Measurements from ENCODE around the gene POLD1. TPM values are rescaled to one million over a fixed set of nuclear protein-coding genes. Genes with fewer than 3 reads are reported as not detected.

Gene POLD1
- total and polyA plus RNA-seq, 2 experiments from 2014 or later: 18.2 to 32.6 TPM

GRCh38 chr19:50428772-50429463, 44.8 kb downstream of the POLD1 start:
- no peaks in the 10 kb centered on the region for H3K9me3 ChIP-seq (ENCODE audit: low read depth)
- H4K20me1 ChIP-seq (ENCODE audit: insufficient read depth, poor library complexity, severe bottlenecking): no peaks in the 10 kb centered on the region
- H3K4me2 ChIP-seq: no peak overlapping the region
- H3K27me3 ChIP-seq: peaks cover 7% of the 10 kb centered on the region
- no peak overlapping the region for H3K27ac ChIP-seq
- H3K79me2 ChIP-seq: no peaks in the 10 kb centered on the region
- WGBS (ENCODE audit: low lambda C conversion rate, missing lambda C conversion rate): 92% methylated on average over 7 of the region's 7 CpGs
- H3K4me3 ChIP-seq: no peak overlapping the region
- peaks cover 4% of the 10 kb centered on the region for H3K4me1 ChIP-seq (ENCODE audit: insufficient read depth)
- H3K9me2 ChIP-seq (replicated peaks; ENCODE audit: insufficient read depth): no peaks in the 10 kb centered on the region
- TF ChIP-seq CTCF (IDR thresholded peaks at IDR 0.05; ENCODE audit: poor library complexity): no peak
- no peak for DNase-seq (ENCODE audit: low spot score)
- H3K36me3 ChIP-seq (replicated peaks; ENCODE audit: insufficient read depth, low read depth): no peaks in the 10 kb centered on the region
- no peak overlapping the region for H2AFZ ChIP-seq

DNA sequence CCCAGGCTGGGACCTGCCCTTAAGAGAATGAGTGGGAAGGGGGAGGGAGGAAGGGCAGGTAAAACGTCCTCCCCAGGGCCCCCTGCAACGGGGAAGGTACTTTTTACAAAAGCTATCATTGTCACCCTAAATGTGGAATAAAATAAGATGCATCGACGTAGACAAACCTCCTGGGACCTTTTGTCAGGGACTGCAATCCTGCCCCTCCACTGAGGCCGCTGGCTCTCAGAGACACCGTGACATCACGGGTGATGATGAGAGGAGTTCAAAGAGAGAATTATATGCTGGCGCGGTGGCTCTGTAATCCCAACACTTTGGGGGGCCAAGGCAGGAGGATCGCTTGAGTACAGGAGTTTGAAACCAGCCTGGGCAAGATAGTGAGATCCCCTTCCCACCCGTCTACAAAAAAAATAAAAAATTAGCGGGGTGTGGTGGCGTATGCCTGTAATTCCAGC, 46.8 kb downstream of the POLD1 start:
- Histone ChIP-seq H3K9me3 (ENCODE audit: low read depth) (no peaks in the 10 kb centered on the region), H3K36me3 (replicated peaks; ENCODE audit: insufficient read depth, low read depth) (no peaks in the 10 kb centered on the region), H3K79me2 (no peaks in the 10 kb centered on the region), H4K20me1 (ENCODE audit: insufficient read depth, poor library complexity, severe bottlenecking) (no peaks in the 10 kb centered on the region), H3K27ac (no peak overlapping the region), H3K4me3 (no peak overlapping the region), H3K4me2 (peak overlapping the region; percentile 99), H2AFZ (peak overlapping the region; percentile 68), H3K27me3 (peaks cover 7% of the 10 kb centered on the region), H3K9me2 (replicated peaks; ENCODE audit: insufficient read depth) (no peaks in the 10 kb centered on the region), H3K4me1 (ENCODE audit: insufficient read depth) (peaks cover 4% of the 10 kb centered on the region)
- whole genome bisulfite sequencing (ENCODE audit: low lambda C conversion rate, missing lambda C conversion rate): 57% methylated on average over 13 of the region's 13 CpGs
- TF ChIP-seq EZH2 (IDR thresholded peaks at IDR 0.05; ENCODE audit: borderline replicate concordance) (no peak), EZH2phosphoT487 (IDR thresholded peaks at IDR 0.05; ENCODE audit: low read depth, severe bottlenecking, unreplicated experiment) (no peak), CTCF (IDR thresholded peaks at IDR 0.05; ENCODE audit: poor library complexity) (no peak)
- no peak for DNase-seq (ENCODE audit: low spot score)

DNA sequence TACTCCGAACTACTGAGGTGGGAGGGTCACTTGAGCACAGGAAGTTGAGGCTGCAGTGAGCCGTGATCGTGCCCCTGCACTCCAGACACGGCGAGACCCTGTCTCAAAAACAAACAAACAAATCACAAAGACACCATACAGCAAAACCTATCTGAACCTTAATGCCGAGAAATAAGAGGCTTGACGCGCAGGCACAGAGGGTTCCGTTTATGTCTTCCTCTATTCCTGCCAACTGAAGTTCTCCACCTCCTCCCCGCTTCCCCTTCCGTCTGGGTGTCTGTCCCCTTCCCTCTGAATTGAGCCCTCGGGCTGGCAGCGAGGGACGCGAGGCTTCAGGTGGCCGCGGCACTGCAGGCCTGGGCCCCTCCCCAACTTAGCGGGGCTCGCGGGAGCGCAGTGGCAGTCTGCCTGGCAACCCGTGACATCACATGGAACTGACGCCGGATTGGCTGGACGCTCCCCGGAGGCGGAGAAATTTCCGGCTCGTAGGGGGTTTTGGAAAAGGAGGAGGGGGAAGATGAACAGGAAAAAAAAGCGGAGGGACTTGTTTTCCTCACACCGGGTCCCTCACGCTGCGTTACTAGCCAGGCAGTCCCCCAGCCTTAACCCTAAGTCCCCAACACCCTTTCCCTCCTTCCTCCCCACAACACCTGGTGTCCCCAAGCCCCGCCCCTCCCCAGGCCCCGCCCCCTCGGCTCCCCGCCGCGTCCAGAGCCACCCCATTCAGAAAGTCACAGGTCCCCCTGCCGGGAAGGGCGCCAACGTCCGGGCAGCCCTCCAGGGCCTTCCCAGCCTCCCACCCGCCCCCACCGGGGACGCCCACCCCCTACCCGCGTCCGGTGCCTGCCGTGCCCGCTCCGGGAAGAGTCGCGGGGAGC, 47.4 kb downstream of the POLD1 start:
- H3K4me3 ChIP-seq: peak overlapping the region; percentile 62
- H3K79me2 ChIP-seq: no peaks in the 10 kb centered on the region
- no peaks in the 10 kb centered on the region for H3K9me3 ChIP-seq (ENCODE audit: low read depth)
- peak overlapping the region; percentile 10 for H3K27ac ChIP-seq
- no peaks in the 10 kb centered on the region for H3K9me2 ChIP-seq (replicated peaks; ENCODE audit: insufficient read depth)
- peak; percentile 93 for DNase-seq (ENCODE audit: low spot score)
- no peaks in the 10 kb centered on the region for H4K20me1 ChIP-seq (ENCODE audit: insufficient read depth, poor library complexity, severe bottlenecking)
- TF ChIP-seq EZH2 (IDR thresholded peaks at IDR 0.05; ENCODE audit: borderline replicate concordance) (no peak), EZH2phosphoT487 (IDR thresholded peaks at IDR 0.05; ENCODE audit: low read depth, severe bottlenecking, unreplicated experiment) (no peak), CTCF (IDR thresholded peaks at IDR 0.05; ENCODE audit: poor library complexity) (no peak)
- H3K36me3 ChIP-seq (replicated peaks; ENCODE audit: insufficient read depth, low read depth): no peaks in the 10 kb centered on the region
- H3K4me1 ChIP-seq (ENCODE audit: insufficient read depth): peaks cover 4% of the 10 kb centered on the region
- peak overlapping the region; percentile 99 for H3K4me2 ChIP-seq
- H3K27me3 ChIP-seq: peaks cover 7% of the 10 kb centered on the region
- H2AFZ ChIP-seq: peak overlapping the region; percentile 68
- WGBS (ENCODE audit: low lambda C conversion rate, missing lambda C conversion rate): 3% methylated on average over 45 of the region's 54 CpGs

All from hepatocyte (in vitro differentiated cells).